ENCODE results near the gene SCYL3.
"Not testable (repeated sequence)": the region's sequence is repeated elsewhere in the genome, so short reads cannot be mapped to it uniquely, and the experiment has no call there.

DNA sequence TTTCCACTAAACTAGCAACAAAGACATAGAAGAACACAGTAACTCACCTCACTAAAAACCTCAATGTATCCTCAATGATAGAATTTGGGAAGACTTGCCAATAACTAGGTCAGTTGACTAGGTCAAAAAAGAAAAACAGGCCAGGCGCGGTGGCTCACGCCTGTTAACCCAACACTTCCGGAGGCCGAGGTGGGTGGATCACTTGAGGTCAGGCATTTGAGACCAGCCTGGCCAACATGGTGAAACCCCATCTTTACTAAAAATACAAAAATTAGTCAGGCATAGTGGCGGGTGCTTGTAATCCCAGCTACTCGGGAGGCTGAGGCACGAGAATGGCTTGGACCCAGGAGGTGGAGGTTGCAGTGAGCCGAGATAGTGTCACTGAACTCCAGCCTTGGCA lies 24.5 kb upstream of the SCYL3 start:
- TF ChIP-seq, protein P1, sequence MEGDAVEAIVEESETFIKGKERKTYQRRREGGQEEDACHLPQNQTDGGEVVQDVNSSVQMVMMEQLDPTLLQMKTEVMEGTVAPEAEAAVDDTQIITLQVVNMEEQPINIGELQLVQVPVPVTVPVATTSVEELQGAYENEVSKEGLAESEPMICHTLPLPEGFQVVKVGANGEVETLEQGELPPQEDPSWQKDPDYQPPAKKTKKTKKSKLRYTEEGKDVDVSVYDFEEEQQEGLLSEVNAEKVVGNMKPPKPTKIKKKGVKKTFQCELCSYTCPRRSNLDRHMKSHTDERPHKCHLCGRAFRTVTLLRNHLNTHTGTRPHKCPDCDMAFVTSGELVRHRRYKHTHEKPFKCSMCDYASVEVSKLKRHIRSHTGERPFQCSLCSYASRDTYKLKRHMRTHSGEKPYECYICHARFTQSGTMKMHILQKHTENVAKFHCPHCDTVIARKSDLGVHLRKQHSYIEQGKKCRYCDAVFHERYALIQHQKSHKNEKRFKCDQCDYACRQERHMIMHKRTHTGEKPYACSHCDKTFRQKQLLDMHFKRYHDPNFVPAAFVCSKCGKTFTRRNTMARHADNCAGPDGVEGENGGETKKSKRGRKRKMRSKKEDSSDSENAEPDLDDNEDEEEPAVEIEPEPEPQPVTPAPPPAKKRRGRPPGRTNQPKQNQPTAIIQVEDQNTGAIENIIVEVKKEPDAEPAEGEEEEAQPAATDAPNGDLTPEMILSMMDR (conservative IDR thresholded peaks at IDR 0.05 in 1 of 2, IDR thresholded peaks at IDR 0.05 in 1 of 2; ENCODE audit: low read depth in 1 of 2, low read length in 2 of 2), result not testable (repeated sequence)
- not testable (repeated sequence) for TF ChIP-seq EZH2 (IDR thresholded peaks at IDR 0.05; ENCODE audit: low read length, missing control alignments)
